HG02885 (cell line): ENCODE results near the gene CLIC1.

Experiments used
- ATAC-seq: cut with Tn5 transposase; IDR thresholded peaks from one replicate; pipeline ENCODE4 v1.9.1; 2021; ENCODE audit warnings: mild to moderate bottlenecking; ENCODE audit not compliant: unreplicated experiment, poor library complexity

CLIC1 gene

GRCh38 chr6:31736021-31736767, at the start of gene CLIC1:
Gene CLIC1 (minus strand): TSS chr6:31736530. CDS start chr6:31736300, 230 bp downstream.
- ATAC-seq = no peak

DNA sequence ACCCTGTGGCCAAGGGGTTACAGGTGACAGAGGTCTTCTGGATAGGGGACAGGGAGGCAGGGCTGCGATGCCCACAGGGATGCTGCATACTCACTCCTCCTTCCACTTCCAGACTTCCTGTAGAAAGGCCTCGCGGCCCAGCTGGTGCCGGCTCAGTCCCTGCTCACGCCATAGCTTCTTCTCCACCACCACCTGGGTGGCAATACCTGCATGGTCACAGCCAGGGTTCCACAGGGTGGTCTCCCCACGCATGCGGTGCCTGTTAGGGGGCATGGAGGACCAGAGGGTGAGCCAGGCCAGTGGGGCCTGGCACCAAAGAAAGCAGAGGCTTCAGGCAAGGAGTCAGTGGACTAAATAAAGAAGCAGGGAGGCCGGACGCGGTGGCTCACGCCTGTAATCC, 49.1 kb upstream of the CLIC1 start:
- no peak for ATAC-seq

GRCh38 chr6:31784098-31784925, 48.0 kb upstream of the CLIC1 start:
- no peak for ATAC-seq

GRCh38 chr6:31782126-31782855, 46.0 kb upstream of the CLIC1 start:
- ATAC-seq = no peak

DNA sequence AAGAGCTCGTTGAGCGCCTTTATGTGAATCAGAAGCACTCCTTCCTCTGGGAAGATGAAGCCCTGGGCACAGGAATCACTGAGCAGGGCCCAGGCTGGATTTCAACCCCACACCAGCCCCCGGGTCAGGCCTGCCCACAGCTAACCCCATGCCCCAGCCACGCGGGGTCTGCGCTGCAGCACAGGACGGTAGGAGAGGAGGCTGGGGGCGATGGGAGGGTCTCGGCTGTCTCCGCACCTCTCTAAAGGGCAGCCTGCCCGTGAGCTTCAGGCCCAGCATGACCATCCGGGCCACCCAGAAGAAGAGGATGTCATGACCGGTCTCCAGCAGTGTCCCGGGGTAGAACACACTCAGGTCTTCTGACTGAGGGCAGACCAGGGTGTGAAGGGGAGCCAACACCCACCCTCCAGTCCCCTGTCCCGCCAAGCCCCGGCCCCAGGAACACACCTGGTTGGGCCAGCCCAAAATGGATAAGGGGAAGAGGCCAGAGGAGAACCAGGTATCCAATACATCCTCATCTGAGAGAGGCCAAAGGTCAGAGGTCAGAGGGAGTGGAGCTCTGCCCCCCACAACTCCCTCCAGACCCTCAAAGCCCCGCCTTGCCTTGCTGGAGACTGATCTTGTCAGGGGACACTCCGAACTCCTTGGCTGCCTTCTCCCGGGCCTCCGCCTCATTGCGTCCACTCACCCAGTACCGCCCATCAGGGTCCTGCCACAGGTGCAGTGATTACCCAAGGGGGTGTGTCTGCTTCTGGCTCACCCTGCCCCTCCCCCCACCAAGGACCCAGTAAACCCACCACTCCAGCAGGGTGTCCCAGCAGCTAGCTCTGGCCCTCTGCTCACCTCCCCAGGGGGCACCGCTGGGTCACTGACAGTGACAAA, 45.2 kb upstream of the CLIC1 start:
- ATAC-seq = no peak

- ATAC-seq = no peak
Observed at GRCh38 chr6:31780507-31781243, 44.3 kb upstream of the CLIC1 start.

GRCh38 chr6:31779908-31780307, 43.6 kb upstream of the CLIC1 start:
- ATAC-seq = no peak

DNA sequence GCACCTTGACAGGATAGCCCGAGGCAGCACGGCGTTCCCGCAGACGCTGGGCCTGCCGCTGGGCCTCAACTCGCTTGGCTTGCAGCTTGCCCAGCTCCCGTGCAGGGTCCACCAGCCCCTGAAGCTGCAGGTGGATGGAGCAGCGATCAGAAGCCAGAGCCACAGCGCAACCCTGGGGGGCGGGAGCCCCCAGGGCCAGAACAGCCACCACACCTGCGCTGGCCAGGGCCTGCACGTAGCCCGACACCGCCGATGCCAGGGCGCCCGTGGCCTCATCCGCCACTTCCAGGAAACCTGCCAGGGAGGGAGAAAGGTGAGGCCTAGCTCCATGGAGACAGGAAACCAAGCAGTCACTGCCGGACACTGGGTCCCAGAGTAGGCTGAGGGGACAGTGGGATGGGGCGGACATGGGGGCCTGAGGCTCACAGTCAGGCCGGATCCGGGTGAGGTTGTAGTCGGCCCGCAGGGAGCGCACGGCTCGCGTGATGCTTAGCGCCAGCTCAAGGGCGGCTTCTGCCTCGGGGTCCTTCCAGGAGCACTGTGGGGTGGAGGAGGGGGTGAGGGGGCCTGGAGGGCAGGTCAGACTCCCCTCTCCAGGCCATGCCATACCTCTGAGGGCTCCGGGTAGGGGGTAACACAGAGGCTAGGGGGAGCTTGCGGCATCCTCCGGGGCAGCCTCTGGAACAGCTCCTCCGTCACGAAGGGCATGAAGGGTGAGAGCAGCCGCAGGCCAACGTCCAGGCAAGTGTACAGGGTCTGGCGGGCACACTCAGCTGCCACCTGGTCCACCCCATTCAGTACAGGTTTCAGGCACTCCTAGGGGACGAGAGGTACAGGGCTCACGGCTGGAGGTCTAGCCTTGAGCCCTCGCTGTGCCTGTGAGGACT, 42.9 kb upstream of the CLIC1 start:
- ATAC-seq = no peak

DNA sequence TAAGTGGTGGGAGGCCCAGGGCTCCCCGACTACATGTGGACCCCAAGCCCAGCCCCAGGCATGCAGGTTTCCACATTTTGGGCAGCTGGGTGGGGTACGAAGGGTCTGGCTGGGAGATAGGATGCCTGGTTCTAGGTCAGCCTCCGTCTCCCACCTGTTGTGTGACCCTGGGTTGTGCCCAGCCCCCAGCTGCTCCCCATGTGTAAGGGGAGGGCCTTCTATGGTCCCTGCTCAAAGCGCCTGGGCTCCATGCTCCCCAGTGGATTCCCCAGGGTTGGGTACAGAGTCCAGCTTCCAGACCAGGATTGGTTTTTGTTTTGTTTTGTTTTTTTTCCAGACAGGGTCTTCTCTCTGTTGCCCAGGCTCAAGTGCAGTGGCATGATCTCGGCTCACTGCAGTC, 41.9 kb upstream of the CLIC1 start:
- ATAC-seq = no peak

DNA sequence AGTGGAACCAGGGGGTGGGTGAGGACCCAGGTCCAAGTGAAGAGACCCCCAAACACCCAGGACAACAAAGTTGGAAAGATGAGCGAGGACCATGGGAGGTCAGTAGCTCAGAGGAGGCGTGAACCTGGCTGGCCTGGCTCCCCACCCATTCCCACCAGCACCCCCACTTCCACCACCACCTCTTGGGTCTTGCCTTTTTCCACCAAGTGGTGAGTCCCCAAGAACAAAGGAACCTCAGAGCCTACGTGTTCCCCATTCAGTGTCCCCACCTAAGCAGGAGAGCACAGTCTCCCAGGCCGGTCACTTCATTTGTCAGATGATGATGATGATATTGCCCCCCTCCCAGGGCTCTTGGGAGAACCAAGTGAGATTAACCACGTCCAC, 41.3 kb upstream of the CLIC1 start:
- no peak for ATAC-seq

GRCh38 chr6:31776989-31777666, 40.8 kb upstream of the CLIC1 start, which contains the start of gene VWA7:
Gene VWA7 (minus strand): TSS chr6:31777328. CDS start chr6:31776779, 549 bp downstream.
- peak; percentile 81 for ATAC-seq

DNA sequence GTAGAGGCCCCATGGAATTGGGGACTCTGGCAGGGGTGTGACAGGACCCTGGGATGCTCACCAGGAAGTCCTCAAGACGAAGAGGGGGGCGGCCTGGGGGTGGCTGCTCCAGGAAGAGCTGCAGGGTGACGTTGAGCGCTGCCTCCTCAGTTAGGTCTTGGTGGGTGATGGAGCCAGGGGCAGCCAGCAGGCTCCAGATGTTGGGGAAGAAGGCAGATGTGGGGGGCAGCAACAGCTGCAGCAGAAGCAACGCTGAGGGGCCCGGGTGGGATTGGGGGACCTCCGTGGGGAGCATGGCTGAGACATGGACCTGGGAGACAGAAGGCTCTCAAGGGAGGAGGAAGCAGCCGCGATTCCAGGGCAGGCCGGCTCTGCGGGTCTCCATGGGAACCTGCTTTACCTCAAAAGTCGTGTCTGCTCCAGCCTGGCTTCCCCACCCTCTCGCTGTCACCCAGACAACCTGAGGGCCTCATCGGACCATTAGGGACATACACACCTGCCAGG, 40.2 kb upstream of the CLIC1 start:
- no peak for ATAC-seq

DNA sequence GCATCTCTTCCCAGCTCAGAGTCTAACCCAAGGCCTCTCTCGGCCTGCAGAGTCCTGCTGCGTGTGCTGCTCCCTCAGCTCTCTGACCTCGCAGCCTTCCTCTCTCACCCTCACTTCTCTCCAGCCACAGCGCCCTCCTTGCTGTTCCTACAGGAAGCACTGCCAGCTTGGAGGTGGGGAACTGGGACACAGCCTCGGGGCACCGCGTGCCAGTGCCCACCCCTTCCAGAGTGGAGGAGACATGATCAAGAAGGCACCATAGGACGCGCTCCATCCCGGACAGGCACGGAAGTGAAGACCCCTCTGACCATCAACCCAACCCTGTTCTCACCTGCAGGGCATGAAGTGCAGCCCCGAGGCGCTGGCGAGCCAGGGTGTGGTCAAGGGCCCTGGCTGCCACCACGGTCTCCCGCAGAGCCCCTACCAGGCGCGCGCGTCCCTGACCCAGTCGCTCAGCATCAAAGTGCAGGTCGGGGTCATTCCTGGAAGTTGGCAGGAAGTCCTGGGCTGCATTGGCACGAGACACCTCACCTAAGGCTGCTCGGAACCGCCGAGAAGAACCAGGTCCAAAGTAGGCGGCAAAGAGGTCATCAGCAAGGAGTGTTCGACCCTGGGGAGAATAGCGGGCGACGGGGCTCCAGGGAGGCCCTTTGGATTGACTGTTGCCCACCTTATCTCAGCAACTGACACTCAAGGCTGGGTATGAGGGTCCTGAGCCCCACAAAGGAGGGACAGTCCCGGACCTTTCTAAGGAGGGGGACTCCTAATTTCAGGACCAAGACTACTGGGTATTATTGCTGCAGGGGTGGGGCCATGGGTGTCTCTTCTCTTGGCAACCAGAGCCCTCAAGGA, 39.5 kb upstream of the CLIC1 start:
- ATAC-seq = no peak

- no peak for ATAC-seq
Observed at GRCh38 chr6:31775184-31775583, 38.9 kb upstream of the CLIC1 start.

DNA sequence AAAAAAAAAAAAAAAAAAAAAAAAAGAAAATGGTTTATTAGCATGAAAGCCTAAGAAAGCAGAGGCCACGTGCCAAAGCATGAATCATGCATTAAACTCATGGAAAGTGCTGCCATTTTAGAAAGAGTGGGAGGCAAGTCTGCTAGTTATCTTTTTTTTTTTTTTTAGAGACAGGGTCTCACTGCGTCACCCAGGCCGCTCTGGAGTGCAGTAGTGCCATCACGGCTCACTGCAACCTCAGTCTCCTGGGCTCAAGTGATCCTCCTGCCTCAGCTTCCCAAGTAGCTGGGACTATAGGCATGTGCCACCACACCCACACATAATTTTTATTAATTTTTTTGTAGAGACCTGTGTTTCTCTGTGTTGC, 35.6 kb upstream of the CLIC1 start:
- no peak for ATAC-seq

DNA sequence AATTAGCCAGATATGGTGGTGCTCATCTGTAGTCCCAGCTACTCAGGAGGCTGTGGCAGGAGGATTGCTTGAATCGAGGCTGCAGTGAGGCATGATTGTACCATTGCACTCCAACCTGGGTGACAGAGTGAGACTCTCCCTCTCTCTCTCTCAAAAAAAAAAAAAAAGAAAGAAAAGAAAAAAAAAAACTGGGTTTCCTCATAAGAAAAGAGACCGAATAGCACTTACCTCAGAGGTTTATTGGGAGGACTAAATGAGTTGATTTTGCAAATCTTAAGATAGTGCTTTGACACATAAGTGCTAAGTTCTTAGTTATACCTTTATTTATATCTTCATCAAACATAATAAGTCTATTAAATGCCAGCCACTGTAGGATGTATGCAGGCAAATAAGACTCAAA, 34.5 kb upstream of the CLIC1 start:
- no peak for ATAC-seq
